ENCODE measurements around the gene GREB1. TPM values are rescaled to one million over a fixed set of nuclear protein-coding genes. Genes with fewer than 3 reads are reported as not detected.

GREB1 gene
- total RNA-seq, 1 experiment from 2014 or later, result 6.2 TPM

DNA sequence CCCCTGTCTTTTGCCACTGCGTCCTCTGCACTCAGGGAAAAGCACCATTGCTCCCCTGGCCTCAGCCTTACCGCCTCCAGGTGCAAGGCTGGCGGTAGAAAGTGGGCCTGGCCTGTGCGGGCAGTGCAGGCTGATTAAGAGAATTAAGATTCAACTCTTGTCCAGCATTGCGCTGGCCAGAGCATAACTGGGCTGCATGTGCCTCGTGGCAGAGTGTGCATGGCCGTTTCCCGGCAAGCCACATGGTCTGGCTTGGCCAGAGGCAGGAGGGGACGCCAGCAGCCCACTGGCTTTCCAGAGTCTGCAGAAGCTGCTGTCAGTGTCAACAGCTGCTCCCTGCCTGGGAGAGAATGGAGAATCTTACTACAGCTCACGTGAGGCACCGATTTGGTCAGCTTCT lies 123.8 kb downstream of the GREB1 start (continued):
- no peak for TF ChIP-seq MAX (IDR thresholded peaks at IDR 0.05)
- no peak for TF ChIP-seq REST (IDR thresholded peaks at IDR 0.05; ENCODE audit: low read depth)
- no peak for TF ChIP-seq CBX3 (IDR thresholded peaks at IDR 0.05; ENCODE audit: low read depth)
- no peak for TF ChIP-seq POLR2A (IDR thresholded peaks at IDR 0.05; ENCODE audit: borderline replicate concordance, extremely low read depth, insufficient read depth, insufficient read length)

DNA sequence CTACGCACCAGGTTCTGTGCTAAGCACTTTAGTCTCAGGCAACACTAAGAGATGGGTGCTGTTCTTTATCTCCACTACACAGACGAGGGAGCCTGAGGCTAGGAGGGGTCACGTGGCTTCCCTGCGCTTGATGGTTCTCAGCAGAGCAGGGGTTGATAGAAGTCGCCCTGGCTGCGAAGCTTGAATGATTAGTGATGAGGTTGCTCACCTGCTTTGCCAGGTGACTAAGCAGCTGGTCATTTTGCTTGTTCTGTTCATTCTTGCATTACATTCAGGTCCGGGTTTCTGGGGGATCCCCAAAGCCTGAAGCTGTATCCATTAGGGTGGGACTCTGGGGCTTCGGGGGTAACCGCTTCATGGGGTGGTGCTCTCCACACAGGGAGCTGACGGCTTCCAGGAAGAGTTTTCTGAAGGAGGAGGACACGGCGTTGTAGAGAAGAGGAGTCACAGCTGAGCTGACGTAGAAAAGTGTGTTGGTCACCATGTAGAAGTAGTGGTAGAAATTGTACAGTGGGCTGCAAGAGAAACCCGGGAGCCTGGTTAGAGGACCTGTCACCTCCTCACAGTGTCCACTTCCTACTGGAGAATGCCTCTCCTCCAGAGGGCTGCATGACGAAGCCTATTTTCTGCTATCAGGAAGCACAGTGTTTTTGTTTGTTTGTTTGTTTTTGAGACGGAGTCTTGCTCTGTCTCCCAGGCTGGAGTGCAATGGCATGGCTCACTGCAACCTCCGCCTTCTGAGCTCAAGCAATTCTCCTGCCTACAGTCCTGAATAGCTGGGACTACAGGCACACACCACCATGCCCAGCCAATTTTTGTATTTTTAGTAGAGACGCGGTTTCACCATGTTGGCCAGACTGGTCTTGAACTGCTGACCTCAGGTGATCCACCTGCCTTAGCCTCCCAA lies 124.6 kb downstream of the GREB1 start:
- no peak overlapping the region for H3K27ac ChIP-seq (ENCODE audit: low read depth, low read length)
- intact Hi-C loops (cut with micrococcal nuclease), result no loop called here
- no peaks in the 10 kb centered on the region; the same call in 1 of the 2 replicates for H3K27me3 ChIP-seq (ENCODE audit: insufficient read depth, low read length)
- H3K9me3 ChIP-seq (ENCODE audit: control insufficient read depth in 1 of 2, insufficient read depth in 1 of 2, low read depth in 1 of 2, low read length in 2 of 2), result peaks cover 0 to 8% of the 10 kb centered on the region in 2 experiments; a peak in 2 of 4 replicates
- no peaks in the 10 kb centered on the region for H3K36me3 ChIP-seq (ENCODE audit: control insufficient read depth in 1 of 2, insufficient read depth in 2 of 2, low read length in 2 of 2)
- H2AFZ ChIP-seq (ENCODE audit: low read depth, low read length, poor library complexity, severe bottlenecking), result no peak overlapping the region
- DNase-seq (ENCODE audit: low read depth, low spot score) (no peak), ATAC-seq (no peak)
- no peaks in the 10 kb centered on the region for H4K20me1 ChIP-seq (ENCODE audit: insufficient read depth)
- no peak overlapping the region for H3K9ac ChIP-seq (ENCODE audit: low read length)
- H3K9me2 ChIP-seq (ENCODE audit: insufficient read depth), result no peaks in the 10 kb centered on the region
- no peak for TF ChIP-seq EZH2 (IDR thresholded peaks at IDR 0.05)
- no peak for TF ChIP-seq CEBPB (IDR thresholded peaks at IDR 0.05; ENCODE audit: low read depth)
- TF ChIP-seq, protein P1, sequence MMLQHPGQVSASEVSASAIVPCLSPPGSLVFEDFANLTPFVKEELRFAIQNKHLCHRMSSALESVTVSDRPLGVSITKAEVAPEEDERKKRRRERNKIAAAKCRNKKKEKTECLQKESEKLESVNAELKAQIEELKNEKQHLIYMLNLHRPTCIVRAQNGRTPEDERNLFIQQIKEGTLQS (IDR thresholded peaks at IDR 0.05), result no peak
- TF ChIP-seq, protein P2, sequence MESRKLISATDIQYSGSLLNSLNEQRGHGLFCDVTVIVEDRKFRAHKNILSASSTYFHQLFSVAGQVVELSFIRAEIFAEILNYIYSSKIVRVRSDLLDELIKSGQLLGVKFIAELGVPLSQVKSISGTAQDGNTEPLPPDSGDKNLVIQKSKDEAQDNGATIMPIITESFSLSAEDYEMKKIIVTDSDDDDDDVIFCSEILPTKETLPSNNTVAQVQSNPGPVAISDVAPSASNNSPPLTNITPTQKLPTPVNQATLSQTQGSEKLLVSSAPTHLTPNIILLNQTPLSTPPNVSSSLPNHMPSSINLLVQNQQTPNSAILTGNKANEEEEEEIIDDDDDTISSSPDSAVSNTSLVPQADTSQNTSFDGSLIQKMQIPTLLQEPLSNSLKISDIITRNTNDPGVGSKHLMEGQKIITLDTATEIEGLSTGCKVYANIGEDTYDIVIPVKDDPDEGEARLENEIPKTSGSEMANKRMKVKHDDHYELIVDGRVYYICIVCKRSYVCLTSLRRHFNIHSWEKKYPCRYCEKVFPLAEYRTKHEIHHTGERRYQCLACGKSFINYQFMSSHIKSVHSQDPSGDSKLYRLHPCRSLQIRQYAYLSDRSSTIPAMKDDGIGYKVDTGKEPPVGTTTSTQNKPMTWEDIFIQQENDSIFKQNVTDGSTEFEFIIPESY (IDR thresholded peaks at IDR 0.05; ENCODE audit: extremely low read depth, insufficient replicate concordance, low read length), result no peak
- no peak for TF ChIP-seq ZFX (IDR thresholded peaks at IDR 0.05)
- no peak for TF ChIP-seq RAD21 (IDR thresholded peaks at IDR 0.05; ENCODE audit: low read depth)
- TF ChIP-seq YY1 (IDR thresholded peaks at IDR 0.05; ENCODE audit: extremely low read depth, insufficient replicate concordance, low read depth, low read length), result no peak
- TF ChIP-seq CBX3 (IDR thresholded peaks at IDR 0.05; ENCODE audit: low read depth), result no peak
- no peak for TF ChIP-seq ELF1 (IDR thresholded peaks at IDR 0.05; ENCODE audit: borderline replicate concordance, low read depth)
- no peak for TF ChIP-seq SP1 (IDR thresholded peaks at IDR 0.05; ENCODE audit: low read depth)
- no peak for TF ChIP-seq SIN3A (IDR thresholded peaks at IDR 0.05; ENCODE audit: low read depth)
- TF ChIP-seq POLR2A (IDR thresholded peaks at IDR 0.05; ENCODE audit: borderline replicate concordance, extremely low read depth, insufficient read depth, insufficient read length), result no peak
- TF ChIP-seq ZNF274 (IDR thresholded peaks at IDR 0.05; ENCODE audit: low read depth, low read length), result no peak
- ChIA-PET RAD21 (ENCODE audit: low non-redundant PET in 1 of 2, low total read pairs in 2 of 2, uncharacterized antibody in 2 of 2, unreplicated experiment in 2 of 2) (no interaction called here), POLR2A (no interaction called here), CTCF (no interaction called here)
- no peaks in the 10 kb centered on the region for H3K4me1 ChIP-seq (ENCODE audit: control insufficient read depth in 1 of 2, insufficient read depth in 2 of 2, low read length in 2 of 2)
- H3K4me2 ChIP-seq (ENCODE audit: low read length), result no peak overlapping the region
- no peak overlapping the region for H3K4me3 ChIP-seq (replicated peaks in 1 of 2; ENCODE audit: low read depth in 1 of 2, low read length in 2 of 2)
- BruUV-seq (replicated peaks), result no TSS peak
- no peaks in the 10 kb centered on the region for H3K79me2 ChIP-seq (ENCODE audit: insufficient read depth, low read length)
